ENCODE data around the gene RREB1. TPM values are rescaled to one million over a fixed set of nuclear protein-coding genes. Genes with fewer than 3 reads are reported as not detected.
A peak's percentile ranks its signal among the peaks of the same experiment; 100 is the strongest.

Gene RREB1
- total and polyA plus RNA-seq, 2 of the 4 experiments (the other 2 are of a cell fraction), result 8.4 to 14.5 TPM

DNA sequence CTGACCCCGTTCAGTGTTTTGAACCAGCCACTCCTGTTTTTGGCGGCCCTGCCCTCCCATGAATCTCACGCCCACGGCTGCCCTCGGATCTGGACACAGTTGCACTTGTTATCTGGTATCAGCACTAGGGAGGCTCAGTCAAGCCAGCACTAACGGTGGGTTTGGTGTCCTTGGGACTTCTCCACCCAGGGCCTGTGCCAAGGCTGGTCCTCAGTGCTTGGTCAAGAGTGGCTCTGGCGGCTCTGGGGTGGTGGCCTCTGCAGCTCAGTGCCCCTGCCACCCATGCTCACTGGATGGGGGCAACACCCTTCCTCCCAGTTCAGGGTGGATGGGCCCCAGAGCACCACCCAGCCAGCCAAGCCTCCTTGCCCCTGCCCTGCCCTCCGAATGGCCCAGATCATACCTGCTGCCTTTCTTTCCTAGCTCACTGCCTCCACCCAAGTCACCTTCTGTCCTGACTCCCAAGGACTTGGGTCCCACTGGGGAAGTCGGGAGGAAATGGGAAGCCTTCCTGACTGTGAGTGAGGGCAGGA, 150.5 kb downstream of the RREB1 start:
- Histone ChIP-seq H2BK120ac (ENCODE audit: low read depth, low read length) (no peak overlapping the region), H2BK15ac (ENCODE audit: low read depth, low read length) (no peak overlapping the region), H3K4me1 (ENCODE audit: control insufficient read depth, insufficient read depth, low read length) (peaks cover 3% of the 10 kb centered on the region), H2AK5ac (ENCODE audit: low read depth, low read length) (no peak overlapping the region), H3K79me1 (ENCODE audit: low read depth in 1 of 2, low read length in 2 of 2) (no peaks in the 10 kb centered on the region), H3K14ac (replicated peaks; ENCODE audit: low read depth, low read length) (no peak overlapping the region), H3K9me3 (ENCODE audit: control insufficient read depth, insufficient read depth, low read length) (peaks cover 5% of the 10 kb centered on the region), H4K5ac (ENCODE audit: low read depth, low read length) (no peak overlapping the region), H2AK9ac (replicated peaks; ENCODE audit: low read depth, low read length, poor library complexity) (no peak overlapping the region), H3K56ac (ENCODE audit: extremely low read depth, insufficient read depth, low read length) (no peak overlapping the region), H3K4ac (ENCODE audit: low read depth, low read length) (no peak overlapping the region), H3K4me3 (ENCODE audit: insufficient read depth, low read depth, low read length) (no peak overlapping the region), H2BK20ac (ENCODE audit: low read depth, low read length) (no peak overlapping the region), H3K9me1 (ENCODE audit: insufficient read depth, low read length) (peaks cover 12% of the 10 kb centered on the region), H4K91ac (ENCODE audit: insufficient read depth, low read depth, low read length) (no peak overlapping the region), H4K8ac (ENCODE audit: low read depth in 2 of 2, low read length in 2 of 2) (no peak overlapping the region), H4K20me1 (ENCODE audit: insufficient read depth, low read length) (no peaks in the 10 kb centered on the region), H3K27me3 (ENCODE audit: control insufficient read depth, insufficient read depth, low read length) (no peaks in the 10 kb centered on the region), H3K18ac (ENCODE audit: low read depth, low read length) (no peak overlapping the region), H3K4me2 (ENCODE audit: low read depth, low read length) (no peak overlapping the region), H3K36me3 (ENCODE audit: control insufficient read depth, insufficient read depth, low read length) (no peaks in the 10 kb centered on the region), H2AFZ (replicated peaks; ENCODE audit: low read length, poor library complexity) (peak overlapping the region; percentile 24), H3K9ac (ENCODE audit: low read depth, low read length) (no peak overlapping the region), H3K27ac (ENCODE audit: insufficient read depth, low read length) (no peak overlapping the region), H2BK5ac (ENCODE audit: low read depth, low read length, poor library complexity, severe bottlenecking) (no peak overlapping the region), H3K23ac (ENCODE audit: low read depth, low read length) (no peak overlapping the region)
- intact Hi-C loops (cut with micrococcal nuclease) (no loop called here), in situ Hi-C loops (cut with MboI; ENCODE audit: low sequenced_read_pairs) (no loop called here), dilution Hi-C loops (cut with HindIII; ENCODE audit: low sequenced_read_pairs, unreplicated experiment) (no loop called here)
- no peak for TF ChIP-seq RCOR1 (IDR thresholded peaks at IDR 0.05; ENCODE audit: insufficient replicate concordance, low read length)
- TF ChIP-seq NFE2L2 (IDR thresholded peaks at IDR 0.05; ENCODE audit: low read depth, low read length), result no peak
- TF ChIP-seq CEBPB (IDR thresholded peaks at IDR 0.05; ENCODE audit: low read depth, low read length), result no peak
- no peak for TF ChIP-seq CHD1 (IDR thresholded peaks at IDR 0.05; ENCODE audit: low read depth, low read length)
- TF ChIP-seq, protein P1, sequence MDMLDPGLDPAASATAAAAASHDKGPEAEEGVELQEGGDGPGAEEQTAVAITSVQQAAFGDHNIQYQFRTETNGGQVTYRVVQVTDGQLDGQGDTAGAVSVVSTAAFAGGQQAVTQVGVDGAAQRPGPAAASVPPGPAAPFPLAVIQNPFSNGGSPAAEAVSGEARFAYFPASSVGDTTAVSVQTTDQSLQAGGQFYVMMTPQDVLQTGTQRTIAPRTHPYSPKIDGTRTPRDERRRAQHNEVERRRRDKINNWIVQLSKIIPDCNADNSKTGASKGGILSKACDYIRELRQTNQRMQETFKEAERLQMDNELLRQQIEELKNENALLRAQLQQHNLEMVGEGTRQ (IDR thresholded peaks at IDR 0.05; ENCODE audit: low read depth, low read length), result no peak
- no peak for TF ChIP-seq FOS (IDR thresholded peaks at IDR 0.05; ENCODE audit: low read depth, low read length)
- TF ChIP-seq BHLHE40 (IDR thresholded peaks at IDR 0.05; ENCODE audit: low read depth, low read length), result no peak
- TF ChIP-seq MXI1 (IDR thresholded peaks at IDR 0.05; ENCODE audit: borderline replicate concordance, low read depth, low read length), result no peak
- TF ChIP-seq, protein P2, sequence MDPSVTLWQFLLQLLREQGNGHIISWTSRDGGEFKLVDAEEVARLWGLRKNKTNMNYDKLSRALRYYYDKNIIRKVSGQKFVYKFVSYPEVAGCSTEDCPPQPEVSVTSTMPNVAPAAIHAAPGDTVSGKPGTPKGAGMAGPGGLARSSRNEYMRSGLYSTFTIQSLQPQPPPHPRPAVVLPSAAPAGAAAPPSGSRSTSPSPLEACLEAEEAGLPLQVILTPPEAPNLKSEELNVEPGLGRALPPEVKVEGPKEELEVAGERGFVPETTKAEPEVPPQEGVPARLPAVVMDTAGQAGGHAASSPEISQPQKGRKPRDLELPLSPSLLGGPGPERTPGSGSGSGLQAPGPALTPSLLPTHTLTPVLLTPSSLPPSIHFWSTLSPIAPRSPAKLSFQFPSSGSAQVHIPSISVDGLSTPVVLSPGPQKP (IDR thresholded peaks at IDR 0.05; ENCODE audit: borderline replicate concordance, low read depth, low read length), result no peak
- TF ChIP-seq MAZ (IDR thresholded peaks at IDR 0.05; ENCODE audit: borderline replicate concordance, low read depth, low read length), result no peak
- TF ChIP-seq RFX5 (IDR thresholded peaks at IDR 0.05; ENCODE audit: low read depth, low read length), result no peak
- no peak for TF ChIP-seq SMC3 (IDR thresholded peaks at IDR 0.05; ENCODE audit: low read depth, low read length)
- ATAC-seq (ENCODE audit: low read depth), result no peak
- 82% methylated on average over 6 of the region's 9 CpGs; no CpG with 5 or more reads in 1 of the 2 experiments for WGBS, 2 experiments (ENCODE audit: extremely low coverage in 2 of 2, insufficient read length in 1 of 2)
- no TSS peak for BruUV-seq (replicated peaks)
- ChIA-PET CTCF (no interaction called here), POLR2A (ENCODE audit: unreplicated experiment) (no interaction called here)
- no peak for DNase-seq
